Hepatocyte (in vitro differentiated cells): Measurements from ENCODE around the gene GCC1. TPM values are rescaled to one million over a fixed set of nuclear protein-coding genes. Genes with fewer than 3 reads are reported as not detected.
"Not testable (repeated sequence)": the region's sequence is repeated elsewhere in the genome, so short reads cannot be mapped to it uniquely, and the experiment has no call there.

ENCODE experiments used
- DNase-seq: peaks from one replicate; pipeline ENCODE4 v3.0.0-alpha.2; 2016; ENCODE audit warnings: low spot score
- H2AFZ ChIP-seq: fragments of 200-600 bp; sonication (generic); 2 replicates; pipeline ENCODE4 v1.6.0; 2016; ENCODE audit warnings: antibody characterized with exemption, mild to moderate bottlenecking
- H3K27ac ChIP-seq: fragments of 200-600 bp; sonication (generic); 2 replicates; pipeline ENCODE4 v1.5.1; 2016; ENCODE audit warnings: mild to moderate bottlenecking
- H3K27me3 ChIP-seq: fragments of 200-600 bp; sonication (generic); 2 replicates; pipeline ENCODE4 v1.6.1; 2016
- H3K36me3 ChIP-seq: fragments of 200-600 bp; sonication (generic); replicated peaks from 2 replicates; pipeline ENCODE4 v1.5.1; 2016; ENCODE audit warnings: low read depth; ENCODE audit not compliant: insufficient read depth
- H3K4me1 ChIP-seq: fragments of 200-600 bp; sonication (generic); 2 replicates; pipeline ENCODE4 v1.5.1; 2016; ENCODE audit warnings: mild to moderate bottlenecking, moderate library complexity; ENCODE audit not compliant: insufficient read depth
- H3K4me2 ChIP-seq: fragments of 200-600 bp; sonication (generic); 2 replicates; pipeline ENCODE4 v1.6.0; 2016
- H3K4me3 ChIP-seq: fragments of 200-600 bp; sonication (generic); 2 replicates; pipeline ENCODE4 v1.5.1; 2016; ENCODE audit warnings: mild to moderate bottlenecking
- H3K79me2 ChIP-seq: fragments of 200-600 bp; sonication (generic); 2 replicates; pipeline ENCODE4 v1.6.0; 2017; ENCODE audit warnings: mild to moderate bottlenecking
- H3K9me2 ChIP-seq: fragments of 200-600 bp; sonication (generic); replicated peaks from 2 replicates; pipeline ENCODE4 v1.6.0; 2017; ENCODE audit warnings: mild to moderate bottlenecking; ENCODE audit not compliant: insufficient read depth
- H3K9me3 ChIP-seq: fragments of 200-600 bp; sonication (generic); 2 replicates; pipeline ENCODE4 v1.5.1; 2016; ENCODE audit warnings: low read depth, mild to moderate bottlenecking
- H4K20me1 ChIP-seq: fragments of 200-600 bp; sonication (generic); 2 replicates; pipeline ENCODE4 v1.6.0; 2016; ENCODE audit warnings: mild to moderate bottlenecking; ENCODE audit not compliant: insufficient read depth, poor library complexity, severe bottlenecking
- EZH2 ChIP-seq: fragments of 200-600 bp; sonication (generic); IDR thresholded peaks from 2 replicates; pipeline ENCODE4 v1.6.1; 2016; ENCODE audit warnings: antibody characterized with exemption, mild to moderate bottlenecking, borderline replicate concordance
- EZH2phosphoT487 ChIP-seq: fragments of 200-600 bp; sonication (generic); IDR thresholded peaks from one replicate; pipeline ENCODE4 v1.6.1; 2018; ENCODE audit warnings: antibody characterized with exemption, mild to moderate bottlenecking, low read depth, moderate library complexity; ENCODE audit not compliant: unreplicated experiment, severe bottlenecking
- WGBS: methylation state at CpG from one replicate; pipeline ENCODE4 v1.1.6; 2016; ENCODE audit warnings: low lambda C conversion rate; ENCODE audit errors: missing lambda C conversion rate; 5-methylcytosine and 5-hydroxymethylcytosine counted together
- polyA plus RNA-seq: library from polyadenylated mRNA; unstranded; fragments of >200 nt; fragmentation: Nextera tagmentation; extraction: Ambion mirVana; gene quantifications from 2 replicates; pipeline ENCODE4 v1.2.1, GENCODE V29; 2016
- total RNA-seq: library from RNA; depleted of rRNA; stranded (reverse); fragments of >200 nt; gene quantifications from 2 replicates; pipeline ENCODE4 v1.2.3, GENCODE V29; 2014
- TF ChIP-seq, protein P1 (sequence below): fragments of 200-600 bp; sonication (generic); IDR thresholded peaks from 2 replicates; pipeline ENCODE4 v1.5.1; 2016; ENCODE audit warnings: antibody characterized with exemption, mild to moderate bottlenecking; ENCODE audit not compliant: poor library complexity

GCC1 gene
- total and polyA plus RNA-seq, 2 experiments from 2014 or later, result 13.0 to 15.4 TPM

DNA sequence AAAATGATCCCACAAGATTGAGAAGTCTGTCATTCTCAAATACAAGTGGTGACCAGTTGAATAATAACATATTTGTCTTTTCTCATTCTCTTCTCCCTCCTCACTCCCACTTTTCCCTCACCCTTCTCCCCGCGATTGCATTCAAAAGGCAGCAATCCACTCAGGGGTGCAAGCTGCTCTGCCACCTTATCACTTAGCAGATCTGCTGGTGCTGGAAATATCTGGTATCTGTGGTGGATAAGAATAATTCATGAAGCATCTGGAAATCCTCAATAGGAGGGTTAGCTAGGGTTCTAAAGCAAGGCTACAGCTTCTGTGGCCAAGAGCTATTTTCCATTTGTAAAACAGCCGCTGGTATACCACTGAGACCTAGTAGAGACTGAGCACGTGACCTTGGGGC lies 43.8 kb downstream of the GCC1 start:
- Histone ChIP-seq H2AFZ (no peak overlapping the region), H3K27ac (no peak overlapping the region), H3K4me1 (no peaks in the 10 kb centered on the region), H3K36me3 (no peaks in the 10 kb centered on the region), H4K20me1 (no peaks in the 10 kb centered on the region), H3K4me3 (no peak overlapping the region), H3K4me2 (no peak overlapping the region), H3K27me3 (peaks cover 18% of the 10 kb centered on the region), H3K79me2 (no peaks in the 10 kb centered on the region), H3K9me2 (no peaks in the 10 kb centered on the region), H3K9me3 (no peaks in the 10 kb centered on the region)
- no peak for DNase-seq
- WGBS, result 84% methylated on average over 4 of the region's 4 CpGs
- TF ChIP-seq EZH2 (no peak), EZH2phosphoT487 (no peak)
- TF ChIP-seq, protein P1, sequence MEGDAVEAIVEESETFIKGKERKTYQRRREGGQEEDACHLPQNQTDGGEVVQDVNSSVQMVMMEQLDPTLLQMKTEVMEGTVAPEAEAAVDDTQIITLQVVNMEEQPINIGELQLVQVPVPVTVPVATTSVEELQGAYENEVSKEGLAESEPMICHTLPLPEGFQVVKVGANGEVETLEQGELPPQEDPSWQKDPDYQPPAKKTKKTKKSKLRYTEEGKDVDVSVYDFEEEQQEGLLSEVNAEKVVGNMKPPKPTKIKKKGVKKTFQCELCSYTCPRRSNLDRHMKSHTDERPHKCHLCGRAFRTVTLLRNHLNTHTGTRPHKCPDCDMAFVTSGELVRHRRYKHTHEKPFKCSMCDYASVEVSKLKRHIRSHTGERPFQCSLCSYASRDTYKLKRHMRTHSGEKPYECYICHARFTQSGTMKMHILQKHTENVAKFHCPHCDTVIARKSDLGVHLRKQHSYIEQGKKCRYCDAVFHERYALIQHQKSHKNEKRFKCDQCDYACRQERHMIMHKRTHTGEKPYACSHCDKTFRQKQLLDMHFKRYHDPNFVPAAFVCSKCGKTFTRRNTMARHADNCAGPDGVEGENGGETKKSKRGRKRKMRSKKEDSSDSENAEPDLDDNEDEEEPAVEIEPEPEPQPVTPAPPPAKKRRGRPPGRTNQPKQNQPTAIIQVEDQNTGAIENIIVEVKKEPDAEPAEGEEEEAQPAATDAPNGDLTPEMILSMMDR, result no peak

DNA sequence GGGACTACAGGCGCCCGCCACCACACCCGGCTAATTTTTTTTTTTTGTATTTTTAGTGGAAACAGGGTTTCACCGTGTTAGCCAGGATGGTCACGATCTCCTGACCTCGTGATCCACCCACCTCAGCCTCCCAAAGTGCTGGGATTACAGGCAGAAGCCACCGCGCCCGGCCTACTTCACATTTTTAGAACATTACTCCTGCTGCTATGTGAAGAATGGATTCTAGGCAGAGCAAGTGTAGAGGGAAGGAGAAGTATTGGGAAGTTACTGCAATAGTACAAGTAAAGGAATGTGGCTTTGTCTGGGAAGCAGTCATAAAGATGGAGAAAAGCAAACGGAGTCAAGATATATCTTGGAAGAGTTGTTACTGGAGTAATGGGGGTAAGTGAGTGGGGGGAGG lies 44.9 kb downstream of the GCC1 start:
- H3K9me2 ChIP-seq, H3K27ac ChIP-seq, H3K79me2 ChIP-seq, H3K4me2 ChIP-seq, H3K36me3 ChIP-seq, DNase-seq, H3K9me3 ChIP-seq, H3K4me1 ChIP-seq, H2AFZ ChIP-seq, H4K20me1 ChIP-seq, H3K4me3 ChIP-seq: not testable (repeated sequence)
- WGBS, result 88% methylated on average over 7 of the region's 10 CpGs
- H3K27me3 ChIP-seq, result peaks cover 26% of the 10 kb centered on the region

DNA sequence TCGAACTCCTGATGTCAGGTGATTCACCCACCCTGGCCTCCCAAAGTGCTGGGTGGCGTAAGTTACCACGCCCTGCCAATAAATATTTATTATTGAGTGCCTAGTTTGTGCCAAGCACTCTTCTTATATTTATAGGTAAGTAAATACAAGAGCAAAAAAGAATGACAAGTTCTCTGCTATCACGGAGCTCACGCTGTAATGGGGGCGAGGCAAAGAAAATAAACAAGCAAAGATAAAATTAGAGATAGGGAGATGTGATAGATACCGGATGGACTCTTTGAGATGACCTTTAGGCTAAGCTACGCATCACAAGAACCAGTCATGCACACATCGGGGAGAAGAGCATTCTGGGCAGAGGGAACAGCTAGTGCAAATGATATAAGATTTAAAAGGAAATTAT lies 46.3 kb downstream of the GCC1 start:
- no peaks in the 10 kb centered on the region for H3K4me1 ChIP-seq
- H3K27me3 ChIP-seq, result peaks cover 31% of the 10 kb centered on the region
- 79% methylated on average over 9 of the region's 9 CpGs for WGBS
- no peak overlapping the region for H3K4me3 ChIP-seq
- TF ChIP-seq, protein P1, result no peak
- no peak for TF ChIP-seq EZH2
- no peak for TF ChIP-seq EZH2phosphoT487
- H3K36me3 ChIP-seq, result no peaks in the 10 kb centered on the region
- DNase-seq, result no peak
- H3K9me3 ChIP-seq, result no peaks in the 10 kb centered on the region
- H2AFZ ChIP-seq, result no peak overlapping the region
- H3K27ac ChIP-seq, result no peak overlapping the region
- H3K4me2 ChIP-seq, result no peak overlapping the region
- no peaks in the 10 kb centered on the region for H4K20me1 ChIP-seq
- H3K79me2 ChIP-seq, result no peaks in the 10 kb centered on the region
- H3K9me2 ChIP-seq, result no peaks in the 10 kb centered on the region

DNA sequence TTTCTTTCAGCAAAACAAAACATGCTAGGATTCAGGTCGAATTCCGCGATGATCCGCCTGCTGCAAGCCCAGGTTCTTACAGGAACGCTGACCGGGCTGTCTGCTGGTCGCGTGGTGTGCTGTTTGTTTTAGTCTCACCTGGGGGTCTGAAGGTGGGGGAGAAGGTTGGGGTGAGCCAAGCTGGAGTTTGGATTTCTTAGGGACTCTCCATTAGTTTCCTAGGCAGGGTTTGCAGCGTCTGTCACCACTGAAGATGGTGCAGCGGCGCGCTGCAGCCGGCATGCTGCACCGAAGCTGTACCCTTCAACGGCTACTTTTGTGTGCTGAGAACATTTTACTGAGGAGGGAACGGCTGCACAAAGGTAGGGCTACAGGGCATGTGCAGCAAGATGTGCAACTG lies 48.7 kb downstream of the GCC1 start:
- Histone ChIP-seq H3K9me2 (no peaks in the 10 kb centered on the region), H3K27ac (no peak overlapping the region), H3K4me1 (no peaks in the 10 kb centered on the region), H3K36me3 (no peaks in the 10 kb centered on the region), H4K20me1 (no peaks in the 10 kb centered on the region), H3K79me2 (no peaks in the 10 kb centered on the region), H3K4me2 (peak overlapping the region; percentile 72), H3K9me3 (no peaks in the 10 kb centered on the region), H2AFZ (no peak overlapping the region), H3K27me3 (peaks cover 31% of the 10 kb centered on the region), H3K4me3 (no peak overlapping the region)
- no peak for DNase-seq
- 25% methylated on average over 16 of the region's 16 CpGs for WGBS
- TF ChIP-seq EZH2phosphoT487 (no peak), EZH2 (no peak)
- TF ChIP-seq, protein P1, result no peak
